GM19025 (cell line): ENCODE data around the gene SLC24A3.
"Not testable (repeated sequence)": the region's sequence is repeated elsewhere in the genome, so short reads cannot be mapped to it uniquely, and the experiment has no call there.

Experiments
- ATAC-seq: cut with Tn5 transposase; IDR thresholded peaks from one replicate; pipeline ENCODE4 v1.9.1; 2021; ENCODE audit warnings: mild to moderate bottlenecking, low read depth, moderate library complexity; ENCODE audit not compliant: unreplicated experiment

SLC24A3 gene

GRCh38 chr20:19603376-19603750 is 390.9 kb downstream of the SLC24A3 start:
- no peak for ATAC-seq

DNA sequence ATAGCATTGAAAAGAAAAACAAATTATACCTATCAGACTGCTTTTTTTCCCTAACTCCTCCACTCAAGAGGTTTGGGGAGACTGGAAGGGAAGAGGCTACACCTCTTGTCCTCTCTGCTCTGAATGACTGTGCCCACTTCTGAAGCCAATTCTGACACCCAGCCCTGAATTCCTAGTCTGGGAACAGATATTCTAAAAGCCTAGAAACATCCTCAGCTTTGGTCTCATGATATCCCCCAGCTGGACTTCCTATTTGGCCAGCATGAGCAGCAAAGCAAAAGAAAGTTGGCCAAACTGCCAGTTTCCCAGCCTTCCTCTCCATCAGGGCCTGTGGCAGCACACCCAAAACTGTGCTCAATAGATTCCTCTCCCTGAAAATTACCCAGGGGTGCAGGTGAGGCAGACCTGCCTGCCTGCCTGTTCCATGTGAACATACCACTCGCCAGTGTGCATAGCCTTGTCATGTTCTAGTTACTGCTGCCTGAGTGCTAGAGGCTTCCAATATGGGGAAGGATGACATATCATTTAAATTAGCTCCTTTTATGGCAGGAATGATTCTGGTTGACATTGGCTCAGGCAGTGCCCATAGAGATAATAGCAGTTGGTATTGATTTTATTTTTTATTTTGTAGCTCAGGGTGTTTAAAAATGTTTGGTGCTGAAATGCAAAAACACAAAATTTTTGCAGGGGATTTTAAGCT is 393.5 kb downstream of the SLC24A3 start:
- no peak for ATAC-seq

DNA sequence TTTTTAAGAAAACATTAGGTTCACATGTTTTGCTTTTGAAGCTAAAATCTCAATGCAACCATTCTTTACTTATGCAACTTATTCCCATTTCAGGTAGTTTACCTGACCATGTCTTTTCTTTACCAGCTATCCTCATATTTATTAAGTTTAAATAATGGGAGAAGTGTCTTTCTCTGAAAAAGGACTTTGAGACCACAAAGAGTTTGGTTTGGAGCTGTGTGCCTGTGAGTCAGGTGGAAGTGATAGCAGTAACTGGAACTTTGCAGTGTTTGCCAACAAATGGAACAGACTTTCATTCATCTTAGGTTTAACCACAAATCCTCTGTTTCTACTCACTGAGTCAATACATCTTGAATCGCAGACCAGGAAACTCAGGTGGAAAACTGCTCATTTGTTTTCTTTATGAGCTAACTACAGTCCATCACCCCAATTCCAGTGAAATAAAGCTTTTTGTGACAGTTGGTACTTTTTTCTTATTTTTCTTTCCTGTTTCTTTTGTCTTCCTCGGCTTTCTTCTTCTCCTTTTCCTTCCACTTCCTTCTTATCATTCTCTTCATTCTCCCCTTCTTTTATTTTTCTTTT is 397.3 kb downstream of the SLC24A3 start:
- no peak for ATAC-seq

DNA sequence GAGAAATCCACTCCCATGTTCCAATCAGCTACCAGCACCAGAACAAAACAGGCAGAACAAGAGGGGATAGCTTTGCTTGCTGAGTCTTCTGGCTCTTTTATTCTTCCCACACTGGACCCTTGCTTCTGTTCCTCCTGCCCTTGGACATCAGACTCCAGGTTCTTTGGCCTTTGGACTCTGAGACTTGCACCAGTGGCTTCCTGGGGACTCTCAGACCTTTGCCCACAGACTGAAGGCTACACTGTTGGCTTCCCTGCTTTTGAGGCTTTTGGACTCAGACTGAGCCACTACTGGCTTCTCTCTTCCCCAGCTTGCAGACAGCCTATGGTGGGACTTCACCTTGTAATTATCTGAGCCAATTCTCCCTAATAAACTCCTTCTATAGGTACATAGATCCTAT is 403.2 kb downstream of the SLC24A3 start:
- no peak for ATAC-seq

DNA sequence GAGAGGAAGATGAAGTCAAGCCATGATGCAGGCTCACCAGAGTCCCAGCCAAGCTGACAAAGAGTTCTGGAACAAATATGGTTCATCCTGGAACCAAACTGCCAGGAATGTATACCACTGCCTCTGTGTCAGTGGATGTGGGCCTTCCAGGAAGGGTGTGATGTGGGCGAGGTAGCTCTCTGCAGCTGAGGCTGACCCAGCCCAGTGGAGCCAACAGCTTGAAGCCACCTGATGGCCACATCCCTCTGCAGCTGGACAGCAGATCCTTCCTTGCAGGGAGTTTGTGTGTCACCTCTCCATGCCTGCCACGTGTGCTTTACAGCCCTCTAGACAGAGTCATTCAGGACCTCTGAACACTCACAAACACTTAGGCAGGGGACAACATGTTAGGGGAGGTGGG is 403.6 kb downstream of the SLC24A3 start:
- no peak for ATAC-seq

GRCh38 chr20:19616620-19617019 is 404.2 kb downstream of the SLC24A3 start:
- ATAC-seq: no peak

- ATAC-seq: no peak
Observed at GRCh38 chr20:19617256-19617655, 404.8 kb downstream of the SLC24A3 start.

- ATAC-seq: no peak
Observed at GRCh38 chr20:19618711-19619110, 406.3 kb downstream of the SLC24A3 start.

DNA sequence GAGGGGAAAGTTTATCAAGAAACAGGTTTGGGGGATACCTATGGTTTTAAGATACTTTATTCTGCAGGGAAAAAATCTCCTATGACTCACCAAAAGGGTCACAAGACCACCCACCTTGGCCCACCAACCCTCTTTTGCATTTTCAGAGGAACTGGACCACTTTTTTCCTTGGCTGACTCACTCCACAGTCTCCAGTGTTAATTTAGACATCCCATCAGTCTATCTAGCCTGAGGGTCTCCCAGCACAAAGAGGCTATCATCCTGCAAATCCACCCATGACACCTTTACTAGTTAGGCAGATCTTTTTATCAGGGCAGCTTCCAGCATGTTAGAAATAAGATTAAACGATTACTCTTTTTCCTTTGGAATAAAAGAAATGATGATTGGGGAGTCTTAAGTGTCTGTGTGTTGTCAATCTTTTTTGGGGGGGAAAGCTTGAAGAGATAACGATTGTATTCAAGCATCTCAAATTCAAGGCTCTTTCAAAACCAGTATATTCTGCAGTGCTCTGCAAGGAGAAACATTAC is 407.5 kb downstream of the SLC24A3 start:
- no peak for ATAC-seq

- ATAC-seq: no peak
Observed at GRCh38 chr20:19620446-19620845, 408.0 kb downstream of the SLC24A3 start.

DNA sequence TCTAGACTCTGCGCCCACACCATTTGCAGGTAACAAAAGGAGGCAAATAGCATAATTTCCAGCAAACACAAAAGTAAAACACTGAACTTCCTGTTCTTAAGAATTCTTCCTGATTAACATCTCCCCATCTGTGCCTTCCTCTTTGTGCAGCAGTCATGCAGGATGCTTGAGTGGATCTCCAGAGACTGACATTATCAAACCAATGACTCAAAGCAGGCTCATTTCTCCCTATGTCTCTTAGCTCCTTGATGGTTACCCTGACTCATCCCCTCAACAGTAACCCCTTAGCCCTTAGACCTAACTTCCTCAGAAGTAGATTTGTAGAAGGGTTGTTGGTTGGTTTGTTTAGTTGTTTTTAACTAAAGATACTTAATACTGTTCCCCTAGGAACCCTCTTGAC is 408.6 kb downstream of the SLC24A3 start:
- no peak for ATAC-seq

DNA sequence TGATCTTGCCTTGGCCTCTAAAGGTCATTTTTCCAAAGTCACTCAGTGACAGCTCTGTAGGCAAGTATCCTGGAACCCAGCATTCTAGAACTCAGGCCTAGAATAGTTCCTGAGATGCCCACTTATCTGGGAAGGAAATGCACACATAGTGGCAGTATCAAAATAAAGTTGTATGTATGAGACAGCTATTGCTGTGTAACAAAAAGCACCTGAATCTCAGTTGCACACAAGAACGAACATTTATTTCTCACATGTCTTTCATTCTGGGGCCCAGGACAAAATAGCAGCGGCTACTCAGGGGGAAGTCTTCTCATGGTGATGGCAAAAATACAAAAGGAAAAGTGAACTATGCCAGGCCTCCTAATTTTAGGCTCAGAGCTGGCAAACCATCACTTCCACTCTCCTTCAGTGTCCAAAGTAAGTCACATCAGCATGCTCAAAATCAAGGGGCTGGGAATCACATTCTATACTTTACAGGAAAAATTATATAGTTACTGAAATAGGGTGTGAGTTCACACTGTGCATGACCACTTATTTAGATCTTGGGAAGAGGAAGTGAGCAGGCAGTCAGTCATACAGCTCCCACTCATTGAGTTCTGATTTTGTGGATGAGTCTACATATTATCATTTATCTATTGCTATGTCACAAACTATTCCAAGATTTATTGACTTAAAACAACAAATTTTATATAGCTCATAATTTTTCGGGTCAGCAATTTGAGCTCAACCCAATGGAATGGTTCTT is 412.0 kb downstream of the SLC24A3 start:
- no peak for ATAC-seq

GRCh38 chr20:19625426-19625825 is 413.0 kb downstream of the SLC24A3 start:
- no peak for ATAC-seq

GRCh38 chr20:19626896-19627295 is 414.5 kb downstream of the SLC24A3 start:
- ATAC-seq: no peak

- ATAC-seq: no peak
Observed at GRCh38 chr20:19628570-19629134, 416.2 kb downstream of the SLC24A3 start.

DNA sequence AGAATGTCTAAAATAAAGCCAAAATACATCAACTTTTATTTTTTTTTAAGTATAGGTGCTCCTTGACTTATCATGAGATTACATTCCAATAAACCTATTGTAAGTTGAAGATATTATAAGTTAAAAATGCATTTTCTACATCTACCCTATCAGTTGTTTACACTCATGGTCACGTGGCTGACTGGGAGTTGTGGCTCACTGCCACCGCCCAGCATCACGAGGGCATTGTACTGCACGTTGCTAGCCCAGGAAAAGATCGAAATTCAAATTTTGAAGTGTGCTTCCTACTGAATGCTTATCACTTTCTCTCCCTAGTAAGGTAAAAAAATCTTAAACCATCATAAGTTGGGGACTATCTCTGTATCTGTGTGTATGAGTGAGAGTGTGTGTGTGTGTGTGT is 419.0 kb downstream of the SLC24A3 start:
- ATAC-seq: no peak

- no peak for ATAC-seq
Observed at GRCh38 chr20:19633985-19634384, 421.5 kb downstream of the SLC24A3 start.

DNA sequence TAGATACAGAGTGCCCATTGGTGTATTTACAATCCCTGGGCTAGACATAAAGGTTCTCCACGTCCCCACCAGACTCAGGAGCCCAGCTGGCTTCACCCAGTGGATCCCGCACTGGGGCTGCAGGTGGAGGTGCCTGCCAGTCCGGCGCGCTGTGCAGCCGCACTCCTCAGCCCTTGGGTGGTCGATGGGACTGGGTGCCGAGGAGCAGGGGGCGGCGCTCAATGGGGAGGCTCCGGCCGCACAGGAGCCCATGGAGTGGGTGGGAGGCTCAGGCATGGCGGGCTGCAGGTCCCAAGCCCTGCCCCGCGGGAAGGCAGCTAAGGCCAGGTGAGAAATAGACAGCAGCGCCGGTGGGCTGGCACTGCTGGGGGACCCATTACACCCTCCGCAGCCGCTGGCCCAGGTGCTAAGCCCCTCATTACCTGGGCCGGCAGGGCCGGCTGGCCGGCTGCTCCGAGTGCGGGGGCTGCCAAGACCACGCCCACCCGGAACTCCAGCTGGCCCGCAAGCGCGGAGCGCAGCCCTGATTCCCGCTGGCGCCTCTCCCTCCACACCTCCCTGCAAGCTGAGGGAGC is 427.1 kb downstream of the SLC24A3 start:
- not testable (repeated sequence) for ATAC-seq

DNA sequence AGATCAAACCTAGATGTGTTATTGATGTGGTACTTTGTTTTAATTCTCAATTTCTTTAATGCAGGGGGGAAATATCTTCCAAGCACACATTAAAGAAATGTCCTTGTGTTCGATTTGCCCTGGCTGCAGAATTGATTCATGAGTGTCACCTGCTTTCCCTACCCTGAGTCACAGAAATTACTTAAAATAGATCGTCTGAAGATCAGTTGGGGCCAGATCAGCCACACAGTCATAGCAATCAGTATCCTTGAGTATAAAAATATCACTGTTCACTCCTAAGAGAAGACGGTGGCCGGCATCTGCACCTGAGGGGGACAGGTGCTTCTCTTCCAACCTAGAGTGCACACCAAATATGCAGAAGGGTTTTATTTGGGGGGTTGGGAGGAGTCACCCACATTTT is 430.4 kb downstream of the SLC24A3 start:
- ATAC-seq: no peak

DNA sequence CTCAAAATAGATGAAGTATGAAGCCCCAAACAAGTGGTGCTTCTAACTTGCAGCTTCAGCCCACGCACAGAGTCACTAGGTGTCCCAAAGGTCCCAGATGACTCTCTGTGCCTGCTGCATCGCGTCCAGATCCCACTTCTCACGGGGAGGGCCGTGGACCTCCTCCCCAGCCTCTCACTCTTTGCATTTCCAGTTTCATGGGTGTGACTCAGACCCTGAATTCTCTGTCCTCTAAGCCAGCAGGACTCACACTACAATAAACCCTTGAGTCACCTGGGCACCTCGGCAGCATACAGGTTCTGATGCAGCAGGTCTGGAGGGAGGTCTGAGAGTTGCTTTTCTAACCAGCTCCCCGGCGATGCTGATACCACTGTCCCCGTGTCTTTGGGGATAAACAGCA is 431.6 kb downstream of the SLC24A3 start:
- ATAC-seq: no peak

- ATAC-seq: no peak
Observed at GRCh38 chr20:19646963-19647362, 434.5 kb downstream of the SLC24A3 start.
